ENCODE results near the gene ADAMTSL2. TPM values are rescaled to one million over a fixed set of nuclear protein-coding genes. Genes with fewer than 3 reads are reported as not detected.

The ADAMTSL2 gene
- total and polyA plus RNA-seq, 7 experiments from 2014 or later: 0.16 to 2.7 (median 0.71) TPM; not detected in 1

- Mint-ChIP-seq H3K9me3 (peaks cover 4 to 24% (median 16%) of the 10 kb centered on the region in 11 donors), H3K4me1 (peaks cover 0 to 1% (median under 1%) of the 10 kb centered on the region in 7 donors), H3K4me3 (no peak overlapping the region), H3K27me3 (peaks cover 0 to 10% (median 0%) of the 10 kb centered on the region in 5 donors), H3K27ac (no peak overlapping the region), H3K36me3 (peaks cover 0 to 17% (median 4%) of the 10 kb centered on the region in 5 donors)
- DNase-seq (no peak), ATAC-seq (no peak)
- intact Hi-C loops (cut with micrococcal nuclease): no loop called here
- ChIA-PET CTCF (no interaction called here), POLR2A (no interaction called here)
- Histone ChIP-seq H3K36me3 (ENCODE audit: control insufficient read depth in 2 of 3, insufficient read depth in 3 of 3, low read length in 3 of 3) (no peaks in the 10 kb centered on the region), H3K4me3 (ENCODE audit: low read length) (no peak overlapping the region), H3K27ac (ENCODE audit: low read depth, low read length) (no peak overlapping the region), H3K27me3 (ENCODE audit: control insufficient read depth in 2 of 2, insufficient read depth in 2 of 2, low read length in 2 of 2) (no peaks in the 10 kb centered on the region), H3K9me3 (ENCODE audit: control insufficient read depth in 2 of 3, low read length in 3 of 3) (peaks cover 0 to 8% (median 0%) of the 10 kb centered on the region in 3 experiments), H3K4me1 (ENCODE audit: control insufficient read depth in 2 of 2, insufficient read depth in 2 of 2, low read length in 2 of 2) (no peaks in the 10 kb centered on the region)
These were observed 32.4 kb upstream of the ADAMTSL2 start for GRCh38 chr9:133502112-133502511.

DNA sequence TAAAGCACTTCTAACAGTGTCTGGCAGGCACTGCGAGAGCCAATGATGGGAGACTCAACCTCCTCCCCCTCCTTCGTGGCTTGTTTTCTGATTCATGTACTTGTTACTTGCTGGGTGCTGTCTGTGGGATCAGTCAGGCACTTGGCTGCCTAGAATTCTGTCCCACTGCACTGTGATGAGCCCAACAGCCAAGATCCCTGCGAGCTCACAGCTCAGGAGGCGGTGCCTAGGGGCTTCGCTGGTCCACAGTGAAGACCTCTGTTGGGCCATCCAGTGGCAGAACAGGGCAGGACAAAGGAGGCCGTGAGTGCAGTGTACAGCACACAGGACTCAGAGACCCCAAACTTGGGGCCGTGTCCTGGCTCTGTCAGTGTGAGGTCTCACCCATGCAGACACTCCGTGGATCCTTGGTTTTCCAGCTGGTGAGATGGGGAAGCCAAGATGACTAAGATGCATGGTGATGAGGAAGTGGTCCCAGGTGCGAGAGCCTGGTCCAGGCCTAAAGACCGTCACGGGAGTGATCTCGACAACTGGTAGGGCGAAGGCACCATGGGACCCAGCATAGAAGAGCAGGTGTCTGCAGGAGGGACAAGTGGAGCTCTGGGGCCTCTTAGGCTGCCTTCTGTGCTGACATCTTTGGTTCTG lies 29.2 kb upstream of the ADAMTSL2 start:
- Mint-ChIP-seq H3K36me3 (peaks cover 0 to 17% (median 4%) of the 10 kb centered on the region in 5 donors), H3K4me3 (no peak overlapping the region), H3K27ac (peak overlapping the region in 2 of 9 donors; percentile 22 to 32), H3K4me1 (peaks cover 7 to 33% (median 23%) of the 10 kb centered on the region in 7 donors), H3K9me3 (peaks cover 0 to 22% (median 16%) of the 10 kb centered on the region in 11 donors), H3K27me3 (peaks cover 0 to 12% (median 0%) of the 10 kb centered on the region in 5 donors)
- Histone ChIP-seq H3K27me3 (ENCODE audit: control insufficient read depth in 2 of 2, insufficient read depth in 2 of 2, low read length in 2 of 2) (no peaks in the 10 kb centered on the region), H3K4me1 (ENCODE audit: control insufficient read depth in 2 of 2, insufficient read depth in 2 of 2, low read length in 2 of 2) (peaks cover 4 to 31% of the 10 kb centered on the region in 2 donors), H3K4me3 (ENCODE audit: low read length) (no peak overlapping the region), H3K9me3 (ENCODE audit: control insufficient read depth in 2 of 3, low read length in 3 of 3) (peaks cover 0 to 8% (median 0%) of the 10 kb centered on the region in 3 experiments), H3K36me3 (ENCODE audit: control insufficient read depth in 2 of 3, insufficient read depth in 3 of 3, low read length in 3 of 3) (no peaks in the 10 kb centered on the region), H3K27ac (ENCODE audit: low read depth, low read length) (no peak overlapping the region)
- POLR2A ChIA-PET: no interaction called here
- intact Hi-C loops (cut with micrococcal nuclease): no loop called here
- CTCF ChIA-PET: interaction anchor here (0.6 kb wide), 1 partner anchor 358 kb away, joined by 3 read pairs; no protein-coding TSS in a partner anchor
- ATAC-seq: no peak
- no peak for DNase-seq

DNA sequence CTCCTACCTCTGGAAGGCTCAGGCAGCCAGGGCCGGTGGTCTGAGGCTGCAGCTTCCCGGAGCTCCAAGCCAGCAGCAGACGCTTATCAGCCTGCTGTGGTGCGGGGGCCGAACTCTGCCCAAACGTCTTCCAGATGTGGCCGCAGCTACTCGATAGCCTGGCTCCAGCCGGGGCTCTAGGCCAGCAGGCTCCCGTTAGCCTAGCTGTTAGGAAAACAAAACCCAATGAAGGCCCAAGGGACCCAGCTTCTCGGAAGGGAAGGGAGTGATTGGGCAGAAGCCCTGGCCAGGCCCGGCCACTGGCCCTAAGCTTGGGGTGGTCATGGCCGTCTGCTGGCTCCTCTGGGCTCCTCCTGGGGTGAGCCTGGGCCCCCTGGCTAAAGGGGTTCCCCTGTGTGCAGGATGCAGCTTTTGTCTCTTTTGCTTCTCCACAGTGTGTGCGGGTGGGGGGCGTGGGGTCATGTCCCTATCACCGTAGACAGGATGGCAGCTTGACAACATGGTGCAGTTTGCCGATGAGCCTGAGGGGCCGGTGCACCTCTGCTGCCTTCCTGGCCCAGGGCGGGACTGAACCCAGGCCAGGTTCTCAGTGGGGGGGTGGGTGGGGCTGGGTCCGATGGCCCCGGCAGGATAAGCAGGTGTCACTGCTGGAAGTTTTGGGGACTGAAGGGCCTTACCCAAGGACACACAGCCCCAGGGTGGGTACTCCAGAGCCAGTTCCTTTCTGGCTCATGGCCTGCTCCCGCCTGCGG lies 28.4 kb upstream of the ADAMTSL2 start:
- peaks cover 0 to 7% (median 0%) of the 10 kb centered on the region in 3 experiments for H3K9me3 ChIP-seq (ENCODE audit: control insufficient read depth in 2 of 3, low read length in 3 of 3)
- DNase-seq (no peak), ATAC-seq (no peak)
- Mint-ChIP-seq H3K9me3 (peaks cover 0 to 20% (median 13%) of the 10 kb centered on the region in 11 donors), H3K27me3 (peaks cover 0 to 12% (median 0%) of the 10 kb centered on the region in 5 donors), H3K4me3 (no peak overlapping the region), H3K4me1 (peaks cover 7 to 37% (median 27%) of the 10 kb centered on the region in 7 donors), H3K36me3 (peaks cover 0 to 16% (median 4%) of the 10 kb centered on the region in 5 donors), H3K27ac (peak overlapping the region in 1 of 9 donors; percentile 99)
- H3K4me3 ChIP-seq (ENCODE audit: low read length): no peak overlapping the region
- peaks cover 4 to 31% of the 10 kb centered on the region in 2 donors for H3K4me1 ChIP-seq (ENCODE audit: control insufficient read depth in 2 of 2, insufficient read depth in 2 of 2, low read length in 2 of 2)
- no peaks in the 10 kb centered on the region for H3K27me3 ChIP-seq (ENCODE audit: control insufficient read depth in 2 of 2, insufficient read depth in 2 of 2, low read length in 2 of 2)
- CTCF ChIA-PET: no interaction called here
- H3K36me3 ChIP-seq (ENCODE audit: control insufficient read depth in 2 of 3, insufficient read depth in 3 of 3, low read length in 3 of 3): no peaks in the 10 kb centered on the region
- POLR2A ChIA-PET: no interaction called here
- H3K27ac ChIP-seq (ENCODE audit: low read depth, low read length): no peak overlapping the region
- intact Hi-C loops (cut with micrococcal nuclease): no loop called here

- H3K4me1 ChIP-seq (ENCODE audit: control insufficient read depth in 2 of 2, insufficient read depth in 2 of 2, low read length in 2 of 2): peaks cover 4 to 31% of the 10 kb centered on the region in 2 donors
- H3K27me3 ChIP-seq (ENCODE audit: control insufficient read depth in 2 of 2, insufficient read depth in 2 of 2, low read length in 2 of 2): no peaks in the 10 kb centered on the region
- H3K4me3 ChIP-seq (ENCODE audit: low read length): no peak overlapping the region
- Mint-ChIP-seq H3K27ac (peak overlapping the region in 1 of 9 donors; percentile 99), H3K27me3 (peaks cover 0 to 12% (median 0%) of the 10 kb centered on the region in 5 donors), H3K4me3 (no peak overlapping the region), H3K9me3 (peaks cover 0 to 15% (median 10%) of the 10 kb centered on the region in 11 donors), H3K4me1 (peaks cover 7 to 37% (median 27%) of the 10 kb centered on the region in 7 donors), H3K36me3 (peaks cover 0 to 10% (median 0%) of the 10 kb centered on the region in 5 donors)
- no peak for ATAC-seq
- DNase-seq: no peak
- POLR2A ChIA-PET: no interaction called here
- no peaks in the 10 kb centered on the region for H3K36me3 ChIP-seq (ENCODE audit: control insufficient read depth in 2 of 3, insufficient read depth in 3 of 3, low read length in 3 of 3)
- H3K27ac ChIP-seq (ENCODE audit: low read depth, low read length): no peak overlapping the region
- peaks cover 0 to 2% (median 0%) of the 10 kb centered on the region in 3 experiments for H3K9me3 ChIP-seq (ENCODE audit: control insufficient read depth in 2 of 3, low read length in 3 of 3)
- CTCF ChIA-PET: no interaction called here
- intact Hi-C loops (cut with micrococcal nuclease): no loop called here
These were observed 27.9 kb upstream of the ADAMTSL2 start for GRCh38 chr9:133506653-133507038.

- Histone ChIP-seq H3K36me3 (ENCODE audit: control insufficient read depth in 2 of 3, insufficient read depth in 3 of 3, low read length in 3 of 3) (no peaks in the 10 kb centered on the region), H3K4me1 (ENCODE audit: control insufficient read depth in 2 of 2, insufficient read depth in 2 of 2, low read length in 2 of 2) (peaks cover 4 to 31% of the 10 kb centered on the region in 2 donors), H3K9me3 (ENCODE audit: control insufficient read depth in 2 of 3, low read length in 3 of 3) (no peaks in the 10 kb centered on the region), H3K27me3 (ENCODE audit: control insufficient read depth in 2 of 2, insufficient read depth in 2 of 2, low read length in 2 of 2) (no peaks in the 10 kb centered on the region), H3K4me3 (ENCODE audit: low read length) (no peak overlapping the region), H3K27ac (ENCODE audit: low read depth, low read length) (peak overlapping the region; percentile 69)
- intact Hi-C loops (cut with micrococcal nuclease): no loop called here
- Mint-ChIP-seq H3K36me3 (peaks cover 0 to 3% (median 0%) of the 10 kb centered on the region in 5 donors), H3K4me3 (peak overlapping the region in 1 of 10 donors; percentile 38), H3K27me3 (peaks cover 0 to 10% (median 0%) of the 10 kb centered on the region in 5 donors), H3K27ac (peak overlapping the region in 7 of 9 donors; percentile 91 to 99 (median 96)), H3K9me3 (peaks cover 0 to 8% (median 3%) of the 10 kb centered on the region in 11 donors), H3K4me1 (peaks cover 7 to 37% (median 27%) of the 10 kb centered on the region in 7 donors)
- ATAC-seq (no peak), DNase-seq (no peak)
- ChIA-PET CTCF (interaction anchor here (0.8 kb wide), 1 partner anchor 89 kb away, joined by 3 read pairs; no protein-coding TSS in a partner anchor), POLR2A (interaction anchor here (0.7 kb wide), 1 partner anchor 192 kb away, joined by 3 read pairs; no protein-coding TSS in a partner anchor)
These were observed 27.1 kb upstream of the ADAMTSL2 start for GRCh38 chr9:133507246-133507965.

DNA sequence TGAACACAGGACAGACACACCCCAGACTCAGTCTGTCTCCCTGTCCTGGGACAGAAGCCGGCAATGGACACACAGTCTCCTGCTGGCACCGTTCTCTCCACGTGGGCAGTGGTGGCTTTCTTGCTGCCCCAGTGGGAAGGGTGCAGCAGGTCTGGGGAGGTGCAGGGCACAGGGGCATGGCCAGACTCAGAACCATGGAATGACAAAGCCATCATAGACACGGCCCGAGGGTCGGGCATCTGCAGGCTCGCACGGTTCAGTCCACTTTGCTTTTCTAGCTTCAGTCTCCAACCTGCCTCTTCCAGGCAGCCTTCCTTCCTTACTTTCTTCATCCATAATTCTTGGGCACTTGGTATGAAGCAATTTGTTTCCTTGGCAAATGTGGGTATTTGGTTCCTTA lies 26.5 kb upstream of the ADAMTSL2 start:
- no peak overlapping the region for H3K4me3 ChIP-seq (ENCODE audit: low read length)
- Mint-ChIP-seq H3K36me3 (no peaks in the 10 kb centered on the region), H3K9me3 (peaks cover 0 to 4% (median 0%) of the 10 kb centered on the region in 11 donors), H3K27ac (peak overlapping the region in 8 of 9 donors; percentile 91 to 99 (median 95)), H3K4me3 (peak overlapping the region in 3 of 10 donors; percentile 21 to 80 (median 79)), H3K4me1 (peaks cover 7 to 37% (median 27%) of the 10 kb centered on the region in 7 donors), H3K27me3 (peaks cover 0 to 7% (median 0%) of the 10 kb centered on the region in 5 donors)
- intact Hi-C loops (cut with micrococcal nuclease): no loop called here
- peaks cover 4 to 31% of the 10 kb centered on the region in 2 donors for H3K4me1 ChIP-seq (ENCODE audit: control insufficient read depth in 2 of 2, insufficient read depth in 2 of 2, low read length in 2 of 2)
- H3K36me3 ChIP-seq (ENCODE audit: control insufficient read depth in 2 of 3, insufficient read depth in 3 of 3, low read length in 3 of 3): no peaks in the 10 kb centered on the region
- POLR2A ChIA-PET: interaction anchor here (0.7 kb wide), 1 partner anchor 191 kb away, joined by 3 read pairs; no protein-coding TSS in a partner anchor
- no peaks in the 10 kb centered on the region for H3K9me3 ChIP-seq (ENCODE audit: control insufficient read depth in 2 of 3, low read length in 3 of 3)
- H3K27ac ChIP-seq (ENCODE audit: low read depth, low read length): peak overlapping the region; percentile 69
- ATAC-seq (no peak), DNase-seq (no peak)
- CTCF ChIA-PET: interaction anchor here (0.8 kb wide), 1 partner anchor 89 kb away, joined by 3 read pairs; no protein-coding TSS in a partner anchor
- H3K27me3 ChIP-seq (ENCODE audit: control insufficient read depth in 2 of 2, insufficient read depth in 2 of 2, low read length in 2 of 2): no peaks in the 10 kb centered on the region

Data from naive thymus-derived CD4-positive, alpha-beta T cell (primary cell).